VCaP (cell line): ENCODE results near the gene LMX1B.

ENCODE experiments used
- H3K27ac ChIP-seq: fragments of 450-650 bp; 2 replicates; pipeline ENCODE4 v1.5.1; 2017
- TF ChIP-seq, protein P1 (sequence below): fragments of 450-650 bp; conservative IDR thresholded peaks from 2 replicates; pipeline ENCODE4 v1.5.1; 2017; ENCODE audit warnings: mild to moderate bottlenecking, moderate library complexity

Gene LMX1B

DNA sequence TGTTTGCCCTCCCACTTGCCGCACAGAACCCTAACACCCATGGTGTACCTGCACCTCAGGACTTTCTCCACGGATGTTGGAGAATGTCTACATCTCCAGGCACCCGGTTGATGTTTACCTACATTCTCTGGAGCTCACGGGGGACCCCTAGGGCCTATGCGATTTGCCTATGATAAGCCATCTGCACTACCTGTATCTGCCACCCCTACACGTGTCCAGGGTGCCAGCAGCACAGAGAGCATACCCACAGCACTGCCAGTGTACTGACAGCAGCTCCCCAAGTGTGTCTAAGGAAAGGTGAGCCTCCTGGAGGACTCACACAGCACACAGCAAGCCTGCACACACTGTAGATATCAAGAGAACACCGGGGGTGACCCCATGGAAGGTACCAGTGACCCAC, 31.3 kb upstream of the LMX1B start:
- TF ChIP-seq, protein P1, sequence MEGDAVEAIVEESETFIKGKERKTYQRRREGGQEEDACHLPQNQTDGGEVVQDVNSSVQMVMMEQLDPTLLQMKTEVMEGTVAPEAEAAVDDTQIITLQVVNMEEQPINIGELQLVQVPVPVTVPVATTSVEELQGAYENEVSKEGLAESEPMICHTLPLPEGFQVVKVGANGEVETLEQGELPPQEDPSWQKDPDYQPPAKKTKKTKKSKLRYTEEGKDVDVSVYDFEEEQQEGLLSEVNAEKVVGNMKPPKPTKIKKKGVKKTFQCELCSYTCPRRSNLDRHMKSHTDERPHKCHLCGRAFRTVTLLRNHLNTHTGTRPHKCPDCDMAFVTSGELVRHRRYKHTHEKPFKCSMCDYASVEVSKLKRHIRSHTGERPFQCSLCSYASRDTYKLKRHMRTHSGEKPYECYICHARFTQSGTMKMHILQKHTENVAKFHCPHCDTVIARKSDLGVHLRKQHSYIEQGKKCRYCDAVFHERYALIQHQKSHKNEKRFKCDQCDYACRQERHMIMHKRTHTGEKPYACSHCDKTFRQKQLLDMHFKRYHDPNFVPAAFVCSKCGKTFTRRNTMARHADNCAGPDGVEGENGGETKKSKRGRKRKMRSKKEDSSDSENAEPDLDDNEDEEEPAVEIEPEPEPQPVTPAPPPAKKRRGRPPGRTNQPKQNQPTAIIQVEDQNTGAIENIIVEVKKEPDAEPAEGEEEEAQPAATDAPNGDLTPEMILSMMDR = no peak
- peak overlapping the region; percentile 2; the same call in 1 of the 2 replicates for H3K27ac ChIP-seq

DNA sequence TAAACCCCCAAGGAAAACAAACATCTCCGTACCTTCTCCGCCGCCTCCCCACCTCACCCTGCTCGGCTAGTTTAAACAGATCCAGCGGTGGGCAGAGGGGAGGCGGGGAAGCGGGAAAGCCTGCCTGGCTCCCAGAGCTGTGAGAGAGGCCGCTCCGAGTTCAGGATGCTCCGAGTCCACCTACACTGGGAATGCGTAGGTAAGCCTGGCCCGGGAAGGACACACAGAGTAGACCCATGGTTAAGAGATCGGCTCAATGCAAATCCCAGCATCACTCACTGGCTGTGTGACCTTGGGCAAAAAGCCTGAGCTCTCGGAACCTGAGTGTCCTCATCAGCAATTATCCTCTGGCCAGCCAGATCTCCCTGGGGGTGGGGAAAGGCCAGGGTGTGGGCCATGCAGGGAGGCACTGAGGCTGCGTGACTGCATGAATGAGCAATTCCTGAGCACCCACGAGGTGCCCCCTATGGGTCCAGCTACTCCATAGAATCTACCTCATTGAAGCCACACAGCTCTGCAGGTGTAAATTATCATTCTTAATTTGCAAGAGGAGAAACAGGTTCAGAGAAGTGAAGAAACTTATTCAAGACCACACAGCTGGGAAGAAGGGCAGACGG, 30.5 kb upstream of the LMX1B start:
- TF ChIP-seq, protein P1 = no peak
- H3K27ac ChIP-seq = no peak overlapping the region

DNA sequence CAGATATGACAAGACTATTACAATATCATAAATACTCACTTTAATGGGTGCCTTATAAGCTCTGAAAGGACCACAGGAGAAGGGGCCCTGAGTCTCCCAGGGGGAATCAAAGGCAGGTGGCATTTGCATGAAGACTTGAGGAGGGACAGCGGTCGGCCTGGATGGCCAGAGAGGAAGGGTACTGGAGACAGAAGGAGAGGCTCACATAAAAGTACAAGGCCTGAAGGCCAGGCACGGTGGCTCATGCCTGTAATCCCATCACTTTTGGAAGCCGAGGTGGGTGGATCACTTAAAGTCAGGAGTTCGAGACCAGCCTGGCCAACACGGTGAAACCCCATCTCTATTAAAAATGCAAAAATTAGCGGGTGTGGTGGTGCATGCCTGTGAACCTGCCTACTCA, 29.1 kb upstream of the LMX1B start:
- TF ChIP-seq, protein P1 = no peak
- no peak overlapping the region for H3K27ac ChIP-seq

DNA sequence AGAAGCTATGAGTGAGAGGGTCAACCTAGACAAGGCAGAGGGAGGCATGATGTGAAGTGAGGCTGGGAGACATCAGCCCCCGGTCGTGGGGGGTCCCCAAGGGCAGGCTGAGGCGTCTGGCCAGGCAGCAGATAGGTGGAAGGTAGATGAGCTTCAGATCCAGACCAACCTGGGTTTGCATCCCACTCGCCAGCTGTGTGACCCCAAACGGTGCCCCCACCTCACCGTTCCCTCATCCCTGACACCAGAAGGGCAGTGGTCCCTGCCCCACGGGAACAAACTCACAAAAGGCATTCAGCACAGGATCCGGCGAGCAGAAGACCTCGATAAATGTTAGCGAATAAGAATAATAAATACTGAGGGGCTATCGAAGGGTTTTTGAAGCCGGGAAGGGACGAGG, 27.5 kb upstream of the LMX1B start:
- H3K27ac ChIP-seq = no peak overlapping the region
- TF ChIP-seq, protein P1 = no peak

DNA sequence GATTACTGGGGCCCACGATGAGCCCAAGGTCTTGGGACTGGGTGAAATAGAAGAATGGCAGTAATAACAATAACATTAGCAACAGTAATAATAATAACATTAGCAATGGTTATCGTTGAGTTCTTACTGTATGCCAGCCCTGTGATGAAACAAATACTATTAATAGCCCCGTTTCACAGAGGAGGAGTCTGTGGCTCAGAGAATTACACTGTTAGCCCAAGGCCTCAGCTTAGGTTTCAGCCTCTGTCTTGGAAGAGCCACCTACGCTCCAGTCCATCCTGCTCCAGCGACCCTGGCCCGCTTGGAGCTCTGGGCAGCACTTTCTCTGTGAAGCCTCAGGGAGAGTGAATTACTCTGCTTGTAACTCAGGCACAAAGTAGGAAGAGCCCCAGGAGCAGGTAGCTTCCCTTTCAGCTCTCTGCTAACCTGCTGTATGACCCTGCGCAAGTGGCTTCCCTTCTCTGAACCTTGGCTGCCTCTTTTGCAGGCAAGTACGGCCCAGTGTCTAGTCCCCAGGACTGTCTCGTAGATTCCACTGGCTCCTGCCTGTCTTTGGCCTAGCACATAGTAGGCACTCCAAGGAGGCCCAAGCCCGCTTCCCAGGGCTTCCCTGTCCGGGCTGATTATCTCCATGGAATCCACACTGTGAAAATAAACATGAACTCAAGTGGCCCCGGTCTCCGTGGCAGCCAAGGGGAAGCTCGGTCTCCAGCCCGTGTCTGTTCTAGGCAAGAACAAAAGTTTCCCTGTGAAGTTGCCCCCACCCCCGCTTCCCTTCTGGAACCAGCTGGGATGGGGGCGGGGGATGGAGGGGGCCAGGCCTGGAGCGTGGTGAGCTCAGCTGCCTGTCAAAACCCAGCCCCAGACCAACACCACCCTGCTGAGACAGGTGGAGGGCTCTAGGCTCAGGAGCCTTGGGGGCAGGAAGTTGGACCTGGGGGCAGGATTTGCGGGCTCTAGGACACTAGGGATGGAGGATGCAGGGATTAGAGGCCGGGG, 26.2 kb upstream of the LMX1B start:
- no peak overlapping the region for H3K27ac ChIP-seq
- TF ChIP-seq, protein P1 = no peak

DNA sequence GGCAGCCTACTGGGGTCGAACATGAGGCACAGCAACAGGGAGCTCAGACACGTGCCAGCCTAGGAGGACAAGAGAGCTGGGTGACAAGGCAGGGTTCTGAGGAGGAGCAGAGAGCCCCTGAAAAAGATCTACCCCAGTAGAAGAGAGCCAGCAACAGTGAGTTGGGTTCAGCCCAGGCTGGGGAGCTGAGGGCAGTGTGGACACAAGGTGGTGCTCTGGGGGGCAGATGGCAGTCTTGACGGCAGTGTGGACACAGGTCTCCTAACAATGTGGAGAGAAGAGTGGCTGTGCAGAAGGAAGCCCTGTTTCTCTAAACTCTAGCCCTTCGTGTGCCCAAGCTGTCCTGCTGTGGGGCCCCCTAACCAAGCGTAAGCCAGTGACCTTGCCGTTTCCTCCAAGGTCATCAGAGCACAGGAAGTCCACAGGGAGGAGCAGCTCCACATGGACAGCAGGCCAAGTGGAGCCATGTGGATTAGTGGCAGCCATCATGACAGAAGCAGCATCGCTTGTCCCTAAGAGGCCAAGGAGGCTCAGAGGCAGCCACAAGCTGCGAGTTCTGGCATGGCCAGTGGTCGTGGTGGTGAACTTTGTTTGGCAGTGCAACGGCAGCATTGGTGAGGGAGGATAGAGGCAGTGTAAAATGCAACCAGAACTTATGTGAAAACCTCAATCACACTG, 25.1 kb upstream of the LMX1B start:
- TF ChIP-seq, protein P1 = no peak
- H3K27ac ChIP-seq = no peak overlapping the region

DNA sequence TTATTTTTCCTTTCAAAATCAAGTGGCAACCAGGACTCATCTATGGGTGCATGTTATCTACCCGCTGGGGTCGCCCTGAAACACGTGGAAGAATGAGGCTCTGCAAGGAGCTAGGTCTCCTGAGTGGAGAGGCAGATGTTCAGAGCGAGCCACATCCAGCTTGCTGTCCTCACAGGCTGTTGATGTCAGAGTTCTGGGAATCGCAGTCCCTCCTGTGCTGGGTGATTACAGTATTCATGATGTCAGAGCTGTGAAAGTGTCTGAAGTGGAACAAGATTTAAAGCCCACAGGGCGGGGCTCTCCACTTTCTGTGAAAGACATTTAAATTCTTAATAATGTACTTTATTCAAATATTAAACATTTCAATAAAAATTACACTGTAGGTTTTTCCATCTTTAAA, 24.4 kb upstream of the LMX1B start:
- TF ChIP-seq, protein P1 = no peak
- no peak overlapping the region for H3K27ac ChIP-seq
